ENCODE results near the gene DONSON.

GRCh38 chr21:33550772-33551660 is 37.5 kb downstream of the DONSON start:
- TF ChIP-seq CTCF (IDR thresholded peaks at IDR 0.05; ENCODE audit: insufficient read depth, low read depth, low read length) (no peak), EZH2 (IDR thresholded peaks at IDR 0.05; ENCODE audit: insufficient read depth, low read length) (no peak)

Measured in astrocyte (in vitro differentiated cells and primary cell).